ENCODE data around the gene MAP3K4.

The MAP3K4 gene

DNA sequence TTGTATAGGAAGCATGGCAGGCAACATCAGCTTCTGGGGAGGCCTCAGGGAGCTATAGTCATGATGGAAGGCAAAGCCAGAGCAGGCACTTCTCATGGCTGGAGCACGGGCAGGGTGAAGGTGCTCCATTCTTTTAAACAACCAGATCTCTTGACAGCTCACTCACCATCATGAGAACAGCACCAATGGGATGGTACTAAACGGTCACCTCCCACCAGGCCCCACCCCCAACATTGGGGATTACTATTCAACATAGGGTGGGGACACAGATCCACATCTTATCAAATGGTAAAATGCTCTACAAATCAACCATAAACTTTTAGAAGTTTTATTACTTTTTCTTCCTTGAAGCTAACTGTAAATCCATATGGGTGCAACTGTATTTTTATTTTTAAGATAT, 61.5 kb downstream of the MAP3K4 start:
- no peak for TF ChIP-seq ZC3H10 (CRISPR knock-in tag; IDR thresholded peaks at IDR 0.05)
- ATAC-seq: no peak

DNA sequence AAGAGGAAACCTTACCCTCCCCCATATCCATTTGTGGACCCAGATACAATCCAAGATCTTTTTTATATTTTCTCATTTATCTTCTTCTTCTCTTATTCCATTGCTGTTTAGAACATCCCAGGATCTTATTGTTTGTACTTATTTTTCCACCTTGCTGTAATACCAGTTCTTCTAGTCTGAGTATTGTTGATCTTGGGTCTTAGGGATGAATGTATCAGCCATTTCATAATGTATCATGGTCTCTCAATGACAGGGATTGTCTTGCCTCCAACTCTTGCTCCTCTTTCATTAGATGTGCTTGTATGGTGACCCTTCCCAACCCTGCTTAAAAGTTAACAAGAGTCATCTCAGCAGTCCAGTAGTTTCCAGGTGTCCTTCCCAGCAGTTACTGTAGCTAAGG, 63.3 kb downstream of the MAP3K4 start:
- TF ChIP-seq CSDC2 (CRISPR knock-in tag; IDR thresholded peaks at IDR 0.05) (no peak), PATZ1 (CRISPR knock-in tag; IDR thresholded peaks at IDR 0.05; ENCODE audit: borderline replicate concordance) (no peak), GLIS3 (CRISPR knock-in tag; IDR thresholded peaks at IDR 0.05) (no peak), ZFP30 (CRISPR knock-in tag; IDR thresholded peaks at IDR 0.05) (no peak), BACH2 (CRISPR knock-in tag; IDR thresholded peaks at IDR 0.05; ENCODE audit: borderline replicate concordance) (no peak), ZNF8 (CRISPR knock-in tag; IDR thresholded peaks at IDR 0.05) (no peak), ARNTL (CRISPR knock-in tag; IDR thresholded peaks at IDR 0.05; ENCODE audit: borderline replicate concordance, low read depth) (no peak), PPARA (CRISPR knock-in tag; IDR thresholded peaks at IDR 0.05; ENCODE audit: borderline replicate concordance) (no peak), SNAI2 (CRISPR knock-in tag; IDR thresholded peaks at IDR 0.05) (no peak), ZC3H10 (CRISPR knock-in tag; IDR thresholded peaks at IDR 0.05) (no peak)
- TF ChIP-seq, protein P1, sequence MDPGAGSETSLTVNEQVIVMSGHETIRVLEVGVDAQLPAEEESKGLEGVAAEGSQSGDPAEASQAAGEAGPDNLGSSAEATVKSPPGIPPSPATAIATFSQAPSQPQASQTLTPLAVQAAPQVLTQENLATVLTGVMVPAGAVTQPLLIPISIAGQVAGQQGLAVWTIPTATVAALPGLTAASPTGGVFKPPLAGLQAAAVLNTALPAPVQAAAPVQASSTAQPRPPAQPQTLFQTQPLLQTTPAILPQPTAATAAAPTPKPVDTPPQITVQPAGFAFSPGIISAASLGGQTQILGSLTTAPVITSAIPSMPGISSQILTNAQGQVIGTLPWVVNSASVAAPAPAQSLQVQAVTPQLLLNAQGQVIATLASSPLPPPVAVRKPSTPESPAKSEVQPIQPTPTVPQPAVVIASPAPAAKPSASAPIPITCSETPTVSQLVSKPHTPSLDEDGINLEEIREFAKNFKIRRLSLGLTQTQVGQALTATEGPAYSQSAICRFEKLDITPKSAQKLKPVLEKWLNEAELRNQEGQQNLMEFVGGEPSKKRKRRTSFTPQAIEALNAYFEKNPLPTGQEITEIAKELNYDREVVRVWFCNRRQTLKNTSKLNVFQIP (CRISPR knock-in tag; IDR thresholded peaks at IDR 0.05; ENCODE audit: borderline replicate concordance, low read depth): no peak
- ATAC-seq: no peak

GRCh38 chr6:161056451-161056850, 64.9 kb downstream of the MAP3K4 start:
- ATAC-seq: no peak
- TF ChIP-seq RARB (CRISPR knock-in tag; IDR thresholded peaks at IDR 0.05) (no peak), ZFP3 (CRISPR knock-in tag; IDR thresholded peaks at IDR 0.05) (no peak), ARNTL (CRISPR knock-in tag; IDR thresholded peaks at IDR 0.05; ENCODE audit: borderline replicate concordance, low read depth) (no peak), ZNF70 (CRISPR knock-in tag; IDR thresholded peaks at IDR 0.05) (no peak), TCF4 (CRISPR knock-in tag; IDR thresholded peaks at IDR 0.05; ENCODE audit: borderline replicate concordance) (no peak), ZNF8 (CRISPR knock-in tag; IDR thresholded peaks at IDR 0.05) (no peak), BACH2 (CRISPR knock-in tag; IDR thresholded peaks at IDR 0.05; ENCODE audit: borderline replicate concordance) (no peak), ZNF565 (CRISPR knock-in tag; conservative IDR thresholded peaks at IDR 0.05; ENCODE audit: low read depth) (no peak), OSR1 (CRISPR knock-in tag; IDR thresholded peaks at IDR 0.05) (no peak)
- TF ChIP-seq, protein P2, sequence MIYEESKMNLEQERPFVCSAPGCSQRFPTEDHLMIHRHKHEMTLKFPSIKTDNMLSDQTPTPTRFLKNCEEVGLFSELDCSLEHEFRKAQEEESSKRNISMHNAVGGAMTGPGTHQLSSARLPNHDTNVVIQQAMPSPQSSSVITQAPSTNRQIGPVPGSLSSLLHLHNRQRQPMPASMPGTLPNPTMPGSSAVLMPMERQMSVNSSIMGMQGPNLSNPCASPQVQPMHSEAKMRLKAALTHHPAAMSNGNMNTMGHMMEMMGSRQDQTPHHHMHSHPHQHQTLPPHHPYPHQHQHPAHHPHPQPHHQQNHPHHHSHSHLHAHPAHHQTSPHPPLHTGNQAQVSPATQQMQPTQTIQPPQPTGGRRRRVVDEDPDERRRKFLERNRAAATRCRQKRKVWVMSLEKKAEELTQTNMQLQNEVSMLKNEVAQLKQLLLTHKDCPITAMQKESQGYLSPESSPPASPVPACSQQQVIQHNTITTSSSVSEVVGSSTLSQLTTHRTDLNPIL (CRISPR knock-in tag; IDR thresholded peaks at IDR 0.05; ENCODE audit: low read depth): no peak
- TF ChIP-seq, protein P1 (CRISPR knock-in tag; IDR thresholded peaks at IDR 0.05; ENCODE audit: borderline replicate concordance, low read depth): no peak
- TF ChIP-seq, protein P3, sequence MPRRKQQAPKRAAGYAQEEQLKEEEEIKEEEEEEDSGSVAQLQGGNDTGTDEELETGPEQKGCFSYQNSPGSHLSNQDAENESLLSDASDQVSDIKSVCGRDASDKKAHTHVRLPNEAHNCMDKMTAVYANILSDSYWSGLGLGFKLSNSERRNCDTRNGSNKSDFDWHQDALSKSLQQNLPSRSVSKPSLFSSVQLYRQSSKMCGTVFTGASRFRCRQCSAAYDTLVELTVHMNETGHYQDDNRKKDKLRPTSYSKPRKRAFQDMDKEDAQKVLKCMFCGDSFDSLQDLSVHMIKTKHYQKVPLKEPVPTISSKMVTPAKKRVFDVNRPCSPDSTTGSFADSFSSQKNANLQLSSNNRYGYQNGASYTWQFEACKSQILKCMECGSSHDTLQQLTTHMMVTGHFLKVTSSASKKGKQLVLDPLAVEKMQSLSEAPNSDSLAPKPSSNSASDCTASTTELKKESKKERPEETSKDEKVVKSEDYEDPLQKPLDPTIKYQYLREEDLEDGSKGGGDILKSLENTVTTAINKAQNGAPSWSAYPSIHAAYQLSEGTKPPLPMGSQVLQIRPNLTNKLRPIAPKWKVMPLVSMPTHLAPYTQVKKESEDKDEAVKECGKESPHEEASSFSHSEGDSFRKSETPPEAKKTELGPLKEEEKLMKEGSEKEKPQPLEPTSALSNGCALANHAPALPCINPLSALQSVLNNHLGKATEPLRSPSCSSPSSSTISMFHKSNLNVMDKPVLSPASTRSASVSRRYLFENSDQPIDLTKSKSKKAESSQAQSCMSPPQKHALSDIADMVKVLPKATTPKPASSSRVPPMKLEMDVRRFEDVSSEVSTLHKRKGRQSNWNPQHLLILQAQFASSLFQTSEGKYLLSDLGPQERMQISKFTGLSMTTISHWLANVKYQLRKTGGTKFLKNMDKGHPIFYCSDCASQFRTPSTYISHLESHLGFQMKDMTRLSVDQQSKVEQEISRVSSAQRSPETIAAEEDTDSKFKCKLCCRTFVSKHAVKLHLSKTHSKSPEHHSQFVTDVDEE (CRISPR knock-in tag; IDR thresholded peaks at IDR 0.05): no peak
